Measurements from ENCODE around the gene ATL2. TPM values are rescaled to one million over a fixed set of nuclear protein-coding genes. Genes with fewer than 3 reads are reported as not detected.

ATL2 gene
- polyA plus RNA-seq, 3 donors = 7.8 to 28.3 (median 10.8) TPM

DNA sequence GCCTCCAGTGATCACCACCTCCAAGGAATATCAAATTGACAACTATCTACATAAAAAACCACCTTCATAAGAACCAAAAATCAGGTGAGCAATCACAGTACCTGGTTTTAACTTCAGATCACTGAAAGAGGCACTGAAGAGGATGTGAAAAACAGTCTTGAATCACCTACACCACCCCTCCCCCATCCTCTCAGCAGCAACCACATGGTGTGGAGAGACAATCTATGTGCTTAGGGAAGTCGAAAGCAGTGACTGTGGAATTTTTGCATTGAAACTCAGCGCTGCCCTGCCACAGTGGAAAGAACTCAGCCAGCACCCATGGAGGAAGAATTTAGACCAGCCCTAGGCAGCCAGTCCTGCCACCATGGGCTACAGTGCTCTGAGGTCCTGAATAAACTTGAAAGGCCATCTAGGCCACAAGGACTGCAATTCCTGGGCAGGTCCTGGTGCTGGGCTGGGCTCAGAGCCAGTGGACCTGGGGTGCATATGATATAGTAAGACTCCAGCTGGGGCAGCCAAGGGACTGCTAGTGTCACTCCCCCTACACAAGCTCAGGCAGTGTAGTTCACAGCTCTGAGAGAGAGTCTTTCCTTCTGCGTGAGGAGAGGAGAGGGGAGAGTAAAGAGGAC, 75.6 kb downstream of the ATL2 start:
- H3K4me1 Mint-ChIP-seq = peaks cover 7% of the 10 kb centered on the region
- H3K36me3 Mint-ChIP-seq = peaks cover 79 to 87% of the 10 kb centered on the region in 2 donors
- intact Hi-C loops (cut with micrococcal nuclease) = no loop called here
- peaks cover 0 to 3% (median 0%) of the 10 kb centered on the region in 3 donors for H3K27me3 Mint-ChIP-seq (ENCODE audit: low read depth in 3 of 3)
- Histone ChIP-seq H3K9me3 (replicated peaks in 1 of 2; ENCODE audit: control insufficient read depth in 1 of 2, insufficient read depth in 1 of 2, low read length in 2 of 2) (no peaks in the 10 kb centered on the region), H3K27me3 (ENCODE audit: control insufficient read depth in 2 of 2, insufficient read depth in 2 of 2, low read length in 2 of 2) (no peaks in the 10 kb centered on the region), H3K36me3 (replicated peaks in 1 of 2; ENCODE audit: control insufficient read depth in 1 of 2, insufficient read depth in 2 of 2, low read length in 2 of 2) (peaks cover 37 to 97% of the 10 kb centered on the region in 2 donors), H3K9ac (ENCODE audit: insufficient read depth, low read length, poor library complexity, severe bottlenecking) (no peak overlapping the region), H3K4me1 (ENCODE audit: control insufficient read depth in 1 of 2, insufficient read depth in 2 of 2, low read length in 2 of 2) (no peaks in the 10 kb centered on the region), H4K20me1 (ENCODE audit: insufficient read depth, low read length) (no peaks in the 10 kb centered on the region), H2AFZ (ENCODE audit: insufficient read depth, low read depth, low read length, poor library complexity, severe bottlenecking) (no peak overlapping the region), H3K27ac (ENCODE audit: low read depth in 1 of 2, low read length in 2 of 2) (peak overlapping the region in 1 of 2 donors; percentile 46), H3K4me3 (replicated peaks in 1 of 3; ENCODE audit: low read depth in 2 of 3, low read length in 3 of 3) (no peak overlapping the region), H3K79me2 (ENCODE audit: insufficient read depth, low read length) (no peaks in the 10 kb centered on the region), H3K4me2 (replicated peaks; ENCODE audit: extremely low read depth, low read length, poor library complexity, severe bottlenecking) (no peak overlapping the region)
- TF ChIP-seq, protein P1, sequence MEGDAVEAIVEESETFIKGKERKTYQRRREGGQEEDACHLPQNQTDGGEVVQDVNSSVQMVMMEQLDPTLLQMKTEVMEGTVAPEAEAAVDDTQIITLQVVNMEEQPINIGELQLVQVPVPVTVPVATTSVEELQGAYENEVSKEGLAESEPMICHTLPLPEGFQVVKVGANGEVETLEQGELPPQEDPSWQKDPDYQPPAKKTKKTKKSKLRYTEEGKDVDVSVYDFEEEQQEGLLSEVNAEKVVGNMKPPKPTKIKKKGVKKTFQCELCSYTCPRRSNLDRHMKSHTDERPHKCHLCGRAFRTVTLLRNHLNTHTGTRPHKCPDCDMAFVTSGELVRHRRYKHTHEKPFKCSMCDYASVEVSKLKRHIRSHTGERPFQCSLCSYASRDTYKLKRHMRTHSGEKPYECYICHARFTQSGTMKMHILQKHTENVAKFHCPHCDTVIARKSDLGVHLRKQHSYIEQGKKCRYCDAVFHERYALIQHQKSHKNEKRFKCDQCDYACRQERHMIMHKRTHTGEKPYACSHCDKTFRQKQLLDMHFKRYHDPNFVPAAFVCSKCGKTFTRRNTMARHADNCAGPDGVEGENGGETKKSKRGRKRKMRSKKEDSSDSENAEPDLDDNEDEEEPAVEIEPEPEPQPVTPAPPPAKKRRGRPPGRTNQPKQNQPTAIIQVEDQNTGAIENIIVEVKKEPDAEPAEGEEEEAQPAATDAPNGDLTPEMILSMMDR (IDR thresholded peaks at IDR 0.05) = no peak
- H3K27ac Mint-ChIP-seq = peak overlapping the region in 2 of 7 donors; percentile 17 to 27
- H3K4me3 Mint-ChIP-seq = no peak overlapping the region
- H3K9me3 Mint-ChIP-seq = no peaks in the 10 kb centered on the region
- no peak for DNase-seq
- 100% methylated on average over 1 of the region's 3 CpGs for WGBS (ENCODE audit: insufficient coverage)

DNA sequence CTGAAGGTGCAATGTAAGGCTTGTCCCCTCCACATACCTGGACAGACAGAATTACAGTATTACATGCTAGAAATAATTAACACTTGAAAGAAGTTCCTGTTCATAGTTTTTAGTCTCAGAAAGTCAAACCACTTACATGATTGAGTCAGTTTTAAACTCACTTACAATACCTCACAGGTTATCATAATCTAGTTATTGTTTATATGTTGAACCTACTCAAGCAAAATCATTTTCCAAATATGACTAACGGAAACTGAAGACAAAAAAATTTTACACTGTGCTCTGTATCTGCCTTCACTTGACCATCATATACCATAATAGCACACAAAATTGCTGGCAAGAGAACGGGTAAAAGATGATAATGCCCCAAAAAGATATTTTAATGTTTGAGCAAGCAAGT, 78.5 kb downstream of the ATL2 start:
- H3K4me1 ChIP-seq (ENCODE audit: control insufficient read depth in 1 of 2, insufficient read depth in 2 of 2, low read length in 2 of 2) = no peaks in the 10 kb centered on the region
- no peak overlapping the region for H2AFZ ChIP-seq (ENCODE audit: insufficient read depth, low read depth, low read length, poor library complexity, severe bottlenecking)
- no peak overlapping the region for H3K4me2 ChIP-seq (replicated peaks; ENCODE audit: extremely low read depth, low read length, poor library complexity, severe bottlenecking)
- no peaks in the 10 kb centered on the region for H3K79me2 ChIP-seq (ENCODE audit: insufficient read depth, low read length)
- no CpG with 5 or more reads among the region's 2 CpGs for WGBS (ENCODE audit: insufficient coverage)
- no peak overlapping the region for H3K9ac ChIP-seq (ENCODE audit: insufficient read depth, low read length, poor library complexity, severe bottlenecking)
- Mint-ChIP-seq H3K27ac (no peak overlapping the region), H3K4me3 (no peak overlapping the region), H3K4me1 (peaks cover 4% of the 10 kb centered on the region), H3K9me3 (no peaks in the 10 kb centered on the region), H3K36me3 (peaks cover 66 to 80% of the 10 kb centered on the region in 2 donors), H3K27me3 (ENCODE audit: low read depth in 3 of 3) (peaks cover 0 to 3% (median 0%) of the 10 kb centered on the region in 3 donors)
- no peak overlapping the region for H3K4me3 ChIP-seq (replicated peaks in 1 of 3; ENCODE audit: low read depth in 2 of 3, low read length in 3 of 3)
- peaks cover 50 to 84% of the 10 kb centered on the region in 2 donors for H3K36me3 ChIP-seq (replicated peaks in 1 of 2; ENCODE audit: control insufficient read depth in 1 of 2, insufficient read depth in 2 of 2, low read length in 2 of 2)
- no peak overlapping the region for H3K27ac ChIP-seq (ENCODE audit: low read depth in 1 of 2, low read length in 2 of 2)
- intact Hi-C loops (cut with micrococcal nuclease) = no loop called here
- H4K20me1 ChIP-seq (ENCODE audit: insufficient read depth, low read length) = no peaks in the 10 kb centered on the region
- H3K27me3 ChIP-seq (ENCODE audit: control insufficient read depth in 2 of 2, insufficient read depth in 2 of 2, low read length in 2 of 2) = no peaks in the 10 kb centered on the region
- no peaks in the 10 kb centered on the region for H3K9me3 ChIP-seq (replicated peaks in 1 of 2; ENCODE audit: control insufficient read depth in 1 of 2, insufficient read depth in 1 of 2, low read length in 2 of 2)
- DNase-seq = no peak
- TF ChIP-seq, protein P1 (IDR thresholded peaks at IDR 0.05) = no peak
